Nephron progenitor cell (in vitro differentiated cells): ENCODE data around the gene EZR.
A peak's percentile ranks its signal among the peaks of the same experiment; 100 is the strongest.

Experiments used
- DNase-seq: peaks from one replicate; pipeline ENCODE4 v3.0.0; 2021
- H3K27ac Mint-ChIP-seq: 2 replicates; pipeline ENCODE4 v1.8.0; 2021; ENCODE audit warnings: mild to moderate bottlenecking, moderate library complexity, mixed read lengths
- H3K27me3 Mint-ChIP-seq: 2 replicates; pipeline ENCODE4 v1.8.0; 2021; ENCODE audit warnings: mild to moderate bottlenecking, low read depth, mixed read lengths; ENCODE audit not compliant: poor library complexity
- H3K36me3 Mint-ChIP-seq: 2 replicates; pipeline ENCODE4 v1.8.0; 2021; ENCODE audit warnings: low read depth, mixed read lengths
- H3K4me1 Mint-ChIP-seq: 2 replicates; pipeline ENCODE4 v1.8.0; 2021; ENCODE audit warnings: mixed read lengths
- H3K4me3 Mint-ChIP-seq: 2 replicates; pipeline ENCODE4 v1.8.0; 2021; ENCODE audit warnings: mild to moderate bottlenecking, moderate library complexity, mixed read lengths
- H3K9me3 Mint-ChIP-seq: 2 replicates; pipeline ENCODE4 v1.8.0; 2021; ENCODE audit warnings: mild to moderate bottlenecking, moderate library complexity, mixed read lengths
- TF ChIP-seq, protein P1 (sequence below): fragments of 200-600 bp; sonication (generic); IDR thresholded peaks from 2 replicates; pipeline ENCODE4 v1.5.0; 2021; ENCODE audit warnings: antibody characterized with exemption

Gene EZR

DNA sequence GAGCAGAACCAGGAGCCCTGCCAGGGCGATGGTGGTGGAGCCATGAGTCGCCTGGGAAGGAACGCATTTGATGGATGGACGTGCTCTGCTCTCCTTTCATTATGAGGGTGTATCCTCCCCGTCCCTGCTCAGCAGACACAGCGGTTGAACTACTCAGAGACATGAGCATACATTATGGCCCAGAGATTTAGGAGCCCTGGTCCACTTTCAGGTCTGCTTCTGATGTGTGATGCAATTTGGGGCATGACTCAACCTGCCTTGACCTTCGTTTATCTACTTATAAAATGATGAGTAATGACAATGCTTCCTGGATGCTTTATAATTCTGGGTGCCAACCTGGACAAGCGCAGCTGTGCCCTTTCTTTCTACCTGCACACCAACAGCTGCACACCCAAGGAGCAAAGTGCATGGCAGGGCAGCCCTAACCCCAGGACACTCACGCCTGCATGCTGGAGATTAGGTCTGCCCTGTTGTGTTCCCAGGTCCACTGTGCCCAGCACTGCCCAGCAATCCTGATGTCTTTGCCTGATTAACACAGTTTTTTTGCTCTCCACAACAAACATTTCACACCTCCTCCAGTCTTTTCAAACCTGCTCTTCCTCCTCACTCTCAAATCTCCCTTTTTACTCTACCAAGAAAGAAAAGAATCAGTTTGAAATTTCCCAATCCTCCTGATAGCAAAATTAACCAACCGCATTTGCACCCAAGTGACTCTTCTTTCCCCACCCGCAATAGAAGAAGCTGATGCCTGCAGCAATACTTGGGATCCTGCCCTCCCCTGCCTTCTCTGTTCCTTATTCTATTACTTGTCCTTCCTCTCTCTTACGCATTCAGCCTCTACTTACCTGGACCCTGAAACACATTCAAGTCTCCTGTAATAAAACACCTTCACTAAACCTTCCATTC is 81.2 kb downstream of the EZR start:
- DNase-seq: no peak
- Mint-ChIP-seq H3K9me3 (peaks cover 36% of the 10 kb centered on the region), H3K27me3 (no peaks in the 10 kb centered on the region), H3K27ac (no peak overlapping the region), H3K36me3 (peaks cover 4% of the 10 kb centered on the region), H3K4me3 (no peak overlapping the region), H3K4me1 (peaks cover 13% of the 10 kb centered on the region)
- TF ChIP-seq, protein P1, sequence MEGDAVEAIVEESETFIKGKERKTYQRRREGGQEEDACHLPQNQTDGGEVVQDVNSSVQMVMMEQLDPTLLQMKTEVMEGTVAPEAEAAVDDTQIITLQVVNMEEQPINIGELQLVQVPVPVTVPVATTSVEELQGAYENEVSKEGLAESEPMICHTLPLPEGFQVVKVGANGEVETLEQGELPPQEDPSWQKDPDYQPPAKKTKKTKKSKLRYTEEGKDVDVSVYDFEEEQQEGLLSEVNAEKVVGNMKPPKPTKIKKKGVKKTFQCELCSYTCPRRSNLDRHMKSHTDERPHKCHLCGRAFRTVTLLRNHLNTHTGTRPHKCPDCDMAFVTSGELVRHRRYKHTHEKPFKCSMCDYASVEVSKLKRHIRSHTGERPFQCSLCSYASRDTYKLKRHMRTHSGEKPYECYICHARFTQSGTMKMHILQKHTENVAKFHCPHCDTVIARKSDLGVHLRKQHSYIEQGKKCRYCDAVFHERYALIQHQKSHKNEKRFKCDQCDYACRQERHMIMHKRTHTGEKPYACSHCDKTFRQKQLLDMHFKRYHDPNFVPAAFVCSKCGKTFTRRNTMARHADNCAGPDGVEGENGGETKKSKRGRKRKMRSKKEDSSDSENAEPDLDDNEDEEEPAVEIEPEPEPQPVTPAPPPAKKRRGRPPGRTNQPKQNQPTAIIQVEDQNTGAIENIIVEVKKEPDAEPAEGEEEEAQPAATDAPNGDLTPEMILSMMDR: no peak

DNA sequence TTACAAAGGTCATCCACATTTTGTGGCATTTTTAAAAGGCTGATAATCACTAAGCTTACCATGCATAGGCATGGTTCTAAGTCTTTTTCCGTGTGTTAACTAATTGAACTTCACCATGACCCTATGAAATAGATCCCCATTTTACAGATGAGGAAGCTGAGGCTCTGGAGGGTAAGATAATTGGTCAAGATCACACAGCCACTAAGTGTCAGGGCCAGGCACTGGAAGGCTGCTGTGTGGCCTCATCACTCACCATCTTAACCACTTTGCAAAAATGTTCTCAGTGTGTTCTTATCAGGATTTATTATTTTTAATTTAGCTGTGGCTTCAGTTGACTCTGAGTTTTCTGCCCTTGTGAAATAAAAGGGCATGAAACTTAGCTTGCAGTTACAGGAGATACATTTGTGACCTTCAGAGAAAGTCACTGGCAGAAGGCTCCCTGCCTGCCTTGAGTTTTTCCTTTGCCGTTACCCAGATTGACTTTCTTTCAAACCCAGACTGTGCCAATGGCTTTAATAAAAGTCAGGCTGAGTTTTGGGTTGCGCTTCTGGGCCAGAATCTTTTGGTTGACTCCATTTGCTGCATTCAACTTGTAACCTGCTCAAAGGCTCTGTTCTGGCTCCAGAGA is 82.0 kb downstream of the EZR start:
- H3K9me3 Mint-ChIP-seq: peaks cover 41% of the 10 kb centered on the region
- H3K36me3 Mint-ChIP-seq: peaks cover 4% of the 10 kb centered on the region
- peaks cover 10% of the 10 kb centered on the region for H3K4me1 Mint-ChIP-seq
- no peaks in the 10 kb centered on the region for H3K27me3 Mint-ChIP-seq
- TF ChIP-seq, protein P1: no peak
- no peak for DNase-seq
- H3K27ac Mint-ChIP-seq: no peak overlapping the region
- H3K4me3 Mint-ChIP-seq: no peak overlapping the region

DNA sequence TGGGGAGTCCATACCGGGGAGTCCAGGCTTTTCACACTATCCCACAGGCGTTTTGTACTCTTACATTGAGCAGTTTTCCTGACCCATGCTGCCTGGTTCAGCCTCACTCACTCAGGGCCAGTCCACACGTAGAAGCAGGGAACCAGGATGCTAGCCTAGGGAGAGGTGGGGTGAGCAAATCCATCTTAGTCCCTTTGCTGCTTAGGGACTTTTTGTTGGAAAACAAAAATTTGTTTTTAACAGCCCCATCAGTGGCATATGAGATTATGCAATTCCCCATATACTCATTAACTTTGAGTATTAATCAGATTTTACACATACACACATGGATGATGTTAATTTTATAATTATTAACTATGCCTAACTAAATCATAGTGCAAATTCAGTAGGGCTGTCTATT is 84.2 kb downstream of the EZR start:
- Mint-ChIP-seq H3K4me1 (peaks cover 10% of the 10 kb centered on the region), H3K27me3 (peaks cover 4% of the 10 kb centered on the region), H3K9me3 (peaks cover 39% of the 10 kb centered on the region), H3K36me3 (peaks cover 7% of the 10 kb centered on the region), H3K4me3 (no peak overlapping the region), H3K27ac (no peak overlapping the region)
- TF ChIP-seq, protein P1: no peak
- DNase-seq: no peak

DNA sequence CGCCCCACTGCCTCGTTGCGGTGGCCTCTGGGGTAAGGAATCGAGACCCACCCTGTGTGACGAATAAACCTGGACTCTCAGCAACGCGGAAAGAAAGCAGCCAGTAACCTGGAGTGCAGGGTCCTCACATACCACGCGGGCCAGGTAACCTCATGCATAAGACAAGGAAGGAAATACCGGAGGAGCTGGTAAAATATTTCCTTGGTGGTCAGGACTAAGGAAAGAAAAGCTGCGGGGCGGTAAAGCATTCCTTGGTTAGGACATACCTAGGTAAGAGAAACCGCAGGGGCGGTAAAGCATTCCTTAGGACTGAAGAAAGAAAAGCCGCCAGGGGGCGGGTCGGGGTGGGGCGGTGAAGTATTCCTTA is 88.6 kb downstream of the EZR start:
- Mint-ChIP-seq H3K4me3 (peak overlapping the region; percentile 62), H3K27ac (no peak overlapping the region), H3K9me3 (peaks cover 33% of the 10 kb centered on the region), H3K36me3 (peaks cover 8% of the 10 kb centered on the region), H3K4me1 (peaks cover 5% of the 10 kb centered on the region), H3K27me3 (peaks cover 4% of the 10 kb centered on the region)
- DNase-seq: no peak
- TF ChIP-seq, protein P1: no peak

DNA sequence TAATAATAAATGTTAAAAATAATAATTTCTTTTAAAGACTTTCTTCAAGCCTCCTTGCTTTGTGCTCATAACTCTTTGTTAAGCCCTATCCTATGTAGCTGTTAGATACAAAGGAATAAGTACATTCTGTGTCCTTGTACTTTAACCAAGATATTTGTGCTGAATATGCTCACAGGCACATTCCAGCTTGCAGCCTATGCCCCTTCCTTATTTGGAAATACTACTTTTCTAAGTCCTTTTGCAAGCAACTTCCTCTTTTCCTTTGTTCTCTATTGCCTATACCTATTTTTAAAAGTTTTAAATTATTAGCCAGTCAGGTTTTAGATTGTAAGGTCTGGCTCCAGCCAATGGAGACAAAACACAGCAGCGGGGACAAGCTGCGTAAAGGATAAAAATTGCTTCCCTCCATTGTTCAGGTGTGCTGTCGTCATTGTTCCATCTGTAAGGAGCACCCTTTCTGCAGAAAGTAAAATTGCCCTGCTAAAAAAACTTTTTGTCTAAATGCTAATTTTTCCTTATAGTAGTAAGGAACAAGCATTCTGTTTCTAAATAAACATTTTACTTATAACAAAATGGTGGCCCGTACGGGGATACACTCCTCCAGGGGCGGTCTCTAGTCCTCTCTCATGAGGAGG is 89.1 kb downstream of the EZR start:
- peak overlapping the region; percentile 62 for H3K4me3 Mint-ChIP-seq
- peaks cover 4% of the 10 kb centered on the region for H3K27me3 Mint-ChIP-seq
- no peak for DNase-seq
- peaks cover 33% of the 10 kb centered on the region for H3K9me3 Mint-ChIP-seq
- no peak overlapping the region for H3K27ac Mint-ChIP-seq
- H3K4me1 Mint-ChIP-seq: peaks cover 5% of the 10 kb centered on the region
- TF ChIP-seq, protein P1: no peak
- H3K36me3 Mint-ChIP-seq: peaks cover 8% of the 10 kb centered on the region
